A673 (cell line): ENCODE results near the gene FGF14. TPM values are rescaled to one million over a fixed set of nuclear protein-coding genes. Genes with fewer than 3 reads are reported as not detected.

Source experiments
- BruUV-seq: library from RNA; stranded (reverse); fragments of 400-500 nt; replicated peaks from 2 replicates; lab custom pipeline; 2021; lab: Mats Ljungman, UMichigan
- CTCF ChIA-PET: fragments of 300-600 bp; sonication (Branson Sonifier 250); formaldehyde crosslinking; loops from one replicate; lab custom pipeline; 2022; ENCODE audit warnings: antibody characterized with exemption; lab: Charles Lee
- POLR2A ChIA-PET: fragments of 300-600 bp; sonication (Branson Sonifier 250); formaldehyde crosslinking; loops from one replicate; lab custom pipeline; 2022; ENCODE audit warnings: antibody characterized with exemption; ENCODE audit not compliant: low non-redundant PET; lab: Charles Lee
- DNase-seq: peaks from one replicate; pipeline ENCODE4 v3.0.0-alpha.2; 2015; ENCODE audit warnings: low spot score
- H3K27ac ChIP-seq: fragments of 200-600 bp; sonication (generic); 2 replicates; pipeline ENCODE4 v1.5.1; 2016; ENCODE audit warnings: mixed run types, low read depth, mild to moderate bottlenecking, mixed read lengths, antibody characterized with exemption, low read length; ENCODE audit not compliant: poor library complexity, severe bottlenecking
- H3K27me3 ChIP-seq: fragments of 200-600 bp; sonication (generic); replicated peaks from 2 replicates; pipeline ENCODE4 v1.6.1; 2017; ENCODE audit warnings: mixed run types, low read depth, mild to moderate bottlenecking, mixed read lengths, antibody characterized with exemption, low read length; ENCODE audit not compliant: insufficient read depth, poor library complexity
- H3K36me3 ChIP-seq: fragments of 200-600 bp; sonication (generic); 2 replicates; pipeline ENCODE4 v1.6.1; 2016; ENCODE audit warnings: mixed run types, mild to moderate bottlenecking, mixed read lengths, antibody characterized with exemption, low read length; ENCODE audit not compliant: insufficient read depth, poor library complexity, severe bottlenecking
- H3K4me1 ChIP-seq: fragments of 200-600 bp; sonication (generic); 2 replicates; pipeline ENCODE4 v1.6.1; 2017; ENCODE audit warnings: mixed run types, mild to moderate bottlenecking, mixed read lengths, antibody characterized with exemption, low read length; ENCODE audit not compliant: insufficient read depth, poor library complexity, severe bottlenecking
- H3K4me3 ChIP-seq: fragments of 200-600 bp; sonication (generic); 2 replicates; pipeline ENCODE4 v1.5.1; 2016; ENCODE audit warnings: low read depth, mixed run types, mild to moderate bottlenecking, mixed read lengths, low read length; ENCODE audit not compliant: poor library complexity, severe bottlenecking
- H3K9me3 ChIP-seq: fragments of 200-600 bp; sonication (generic); 2 replicates; pipeline ENCODE4 v1.6.1; 2016; ENCODE audit warnings: mixed run types, low read depth, mild to moderate bottlenecking, mixed read lengths, antibody characterized with exemption, low read length; ENCODE audit not compliant: poor library complexity, severe bottlenecking
- EZH2 ChIP-seq: fragments of 200-600 bp; sonication (generic); IDR thresholded peaks from 2 replicates; pipeline ENCODE4 v1.6.1; 2017; ENCODE audit warnings: borderline replicate concordance, low read depth, mild to moderate bottlenecking, mixed read lengths, antibody characterized with exemption, low read length; ENCODE audit not compliant: poor library complexity, severe bottlenecking
- intact Hi-C: fragments of 100-400 bp; cut with micrococcal nuclease; formaldehyde crosslinking; loops from one replicate; pipeline ENCODE4 v1.10.0; 2022; ENCODE audit not compliant: unreplicated experiment
- total RNA-seq: library from RNA; stranded (reverse); gene quantifications from 2 replicates; pipeline ENCODE4 v1.2.3, GENCODE V29; 2021
- TF ChIP-seq, protein P1 (sequence below): fragments of 300-800, 200-600 bp; sonication (generic); conservative IDR thresholded peaks from 2 replicates; pipeline ENCODE4 v1.5.1; 2017; ENCODE audit warnings: low read depth, mild to moderate bottlenecking, antibody characterized with exemption, low read length, moderate library complexity, mixed read lengths

The FGF14 gene
- total RNA-seq, 1 experiment from 2014 or later = 19.7 TPM

DNA sequence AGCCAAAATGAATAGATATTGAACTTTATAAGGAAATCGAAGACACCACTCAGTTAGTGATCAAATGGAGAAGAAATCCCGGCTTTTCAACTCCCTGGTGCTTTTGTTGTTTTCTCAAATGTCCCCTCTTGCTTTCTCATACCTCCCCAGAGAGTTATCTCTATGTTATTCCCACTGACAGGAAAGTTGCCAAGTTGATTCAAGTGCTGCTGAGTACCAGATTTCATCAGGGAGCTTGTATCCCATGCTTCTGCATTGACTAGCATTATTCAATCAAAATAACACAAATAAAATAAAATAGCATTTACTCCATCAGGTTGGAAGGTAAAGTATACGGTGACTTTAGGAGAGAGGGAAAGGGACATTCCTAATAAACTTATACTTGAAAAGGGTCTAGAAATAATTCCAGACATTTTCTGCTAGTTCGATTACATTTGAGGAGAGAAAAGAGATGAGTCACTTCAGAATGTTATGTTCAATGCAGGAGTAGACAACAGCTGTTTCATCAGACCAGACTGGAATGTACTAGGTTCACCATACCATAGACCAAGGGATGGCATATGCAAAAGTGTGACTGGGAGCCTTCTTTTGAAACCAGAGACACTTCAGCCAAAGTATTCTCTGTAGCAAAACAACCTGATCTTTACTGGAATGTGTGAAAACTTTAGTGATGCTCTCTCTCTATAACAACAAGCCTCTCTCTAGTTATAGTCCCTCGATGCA lies 397.8 kb downstream of the FGF14 start:
- no peaks in the 10 kb centered on the region for H3K36me3 ChIP-seq
- H3K27me3 ChIP-seq = no peaks in the 10 kb centered on the region
- intact Hi-C loops = no loop called here
- no peak overlapping the region for H3K27ac ChIP-seq
- TF ChIP-seq, protein P1, sequence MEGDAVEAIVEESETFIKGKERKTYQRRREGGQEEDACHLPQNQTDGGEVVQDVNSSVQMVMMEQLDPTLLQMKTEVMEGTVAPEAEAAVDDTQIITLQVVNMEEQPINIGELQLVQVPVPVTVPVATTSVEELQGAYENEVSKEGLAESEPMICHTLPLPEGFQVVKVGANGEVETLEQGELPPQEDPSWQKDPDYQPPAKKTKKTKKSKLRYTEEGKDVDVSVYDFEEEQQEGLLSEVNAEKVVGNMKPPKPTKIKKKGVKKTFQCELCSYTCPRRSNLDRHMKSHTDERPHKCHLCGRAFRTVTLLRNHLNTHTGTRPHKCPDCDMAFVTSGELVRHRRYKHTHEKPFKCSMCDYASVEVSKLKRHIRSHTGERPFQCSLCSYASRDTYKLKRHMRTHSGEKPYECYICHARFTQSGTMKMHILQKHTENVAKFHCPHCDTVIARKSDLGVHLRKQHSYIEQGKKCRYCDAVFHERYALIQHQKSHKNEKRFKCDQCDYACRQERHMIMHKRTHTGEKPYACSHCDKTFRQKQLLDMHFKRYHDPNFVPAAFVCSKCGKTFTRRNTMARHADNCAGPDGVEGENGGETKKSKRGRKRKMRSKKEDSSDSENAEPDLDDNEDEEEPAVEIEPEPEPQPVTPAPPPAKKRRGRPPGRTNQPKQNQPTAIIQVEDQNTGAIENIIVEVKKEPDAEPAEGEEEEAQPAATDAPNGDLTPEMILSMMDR = no peak
- TF ChIP-seq EZH2 = no peak
- no peaks in the 10 kb centered on the region for H3K4me1 ChIP-seq
- ChIA-PET POLR2A (no interaction called here), CTCF (no interaction called here)
- DNase-seq = no peak
- BruUV-seq = no TSS peak
- no peaks in the 10 kb centered on the region for H3K9me3 ChIP-seq
- H3K4me3 ChIP-seq = no peak overlapping the region

DNA sequence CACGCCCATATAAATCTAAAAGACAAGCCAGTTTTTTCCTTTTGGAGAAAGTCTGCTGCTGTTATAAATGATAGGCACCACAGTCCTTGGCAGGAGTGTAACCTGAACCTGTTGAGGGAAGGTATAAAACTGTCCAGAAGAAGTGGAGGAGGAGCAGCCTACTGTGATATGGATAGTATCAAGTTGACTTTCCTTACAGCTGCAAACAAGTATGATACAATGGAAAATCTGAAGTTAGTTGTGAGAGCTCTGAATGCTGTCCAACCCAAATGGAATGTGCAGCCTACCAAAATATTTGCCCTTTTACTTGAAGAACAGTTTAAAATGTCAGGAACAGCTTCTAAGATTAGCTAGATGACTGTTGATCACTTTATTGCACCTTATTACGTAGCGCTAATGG lies 399.6 kb downstream of the FGF14 start:
- DNase-seq = no peak
- H3K36me3 ChIP-seq = no peaks in the 10 kb centered on the region
- TF ChIP-seq, protein P1 = no peak
- no peak for TF ChIP-seq EZH2
- BruUV-seq = no TSS peak
- no peaks in the 10 kb centered on the region for H3K4me1 ChIP-seq
- no peak overlapping the region for H3K27ac ChIP-seq
- POLR2A ChIA-PET = no interaction called here
- intact Hi-C loops = no loop called here
- CTCF ChIA-PET = no interaction called here
- H3K27me3 ChIP-seq = no peaks in the 10 kb centered on the region
- no peaks in the 10 kb centered on the region for H3K9me3 ChIP-seq
- no peak overlapping the region for H3K4me3 ChIP-seq

DNA sequence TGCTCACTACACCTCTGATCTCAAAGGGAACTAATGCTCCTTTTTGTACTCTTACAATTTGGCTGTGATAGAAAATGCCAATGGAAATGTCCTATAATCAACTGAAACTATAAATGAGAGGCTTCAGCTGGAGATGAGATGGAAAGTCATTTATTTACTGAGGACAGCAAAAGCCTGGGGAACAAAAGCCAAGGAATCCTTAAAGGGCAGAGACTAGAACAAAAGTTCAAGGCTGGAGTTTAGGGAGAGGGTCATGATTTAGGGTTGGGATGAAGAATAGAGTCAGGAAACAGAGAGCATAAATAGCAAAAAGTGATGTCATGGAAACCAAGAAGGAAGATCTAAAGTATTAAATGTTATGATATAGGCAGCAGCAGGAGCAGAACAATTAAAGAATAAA lies 401.1 kb downstream of the FGF14 start:
- ChIA-PET POLR2A (no interaction called here), CTCF (no interaction called here)
- Histone ChIP-seq H3K4me3 (no peak overlapping the region), H3K27me3 (no peaks in the 10 kb centered on the region), H3K27ac (no peak overlapping the region), H3K4me1 (no peaks in the 10 kb centered on the region), H3K36me3 (no peaks in the 10 kb centered on the region), H3K9me3 (no peaks in the 10 kb centered on the region)
- intact Hi-C loops = no loop called here
- no peak for DNase-seq
- no TSS peak for BruUV-seq
- TF ChIP-seq, protein P1 = no peak
- no peak for TF ChIP-seq EZH2
